ENCODE measurements around the gene UBAP1L. TPM values are rescaled to one million over a fixed set of nuclear protein-coding genes. Genes with fewer than 3 reads are reported as not detected.

UBAP1L gene
- total RNA-seq, 6 experiments from 2014 or later = 0.43 to 1.4 (median 0.64) TPM

DNA sequence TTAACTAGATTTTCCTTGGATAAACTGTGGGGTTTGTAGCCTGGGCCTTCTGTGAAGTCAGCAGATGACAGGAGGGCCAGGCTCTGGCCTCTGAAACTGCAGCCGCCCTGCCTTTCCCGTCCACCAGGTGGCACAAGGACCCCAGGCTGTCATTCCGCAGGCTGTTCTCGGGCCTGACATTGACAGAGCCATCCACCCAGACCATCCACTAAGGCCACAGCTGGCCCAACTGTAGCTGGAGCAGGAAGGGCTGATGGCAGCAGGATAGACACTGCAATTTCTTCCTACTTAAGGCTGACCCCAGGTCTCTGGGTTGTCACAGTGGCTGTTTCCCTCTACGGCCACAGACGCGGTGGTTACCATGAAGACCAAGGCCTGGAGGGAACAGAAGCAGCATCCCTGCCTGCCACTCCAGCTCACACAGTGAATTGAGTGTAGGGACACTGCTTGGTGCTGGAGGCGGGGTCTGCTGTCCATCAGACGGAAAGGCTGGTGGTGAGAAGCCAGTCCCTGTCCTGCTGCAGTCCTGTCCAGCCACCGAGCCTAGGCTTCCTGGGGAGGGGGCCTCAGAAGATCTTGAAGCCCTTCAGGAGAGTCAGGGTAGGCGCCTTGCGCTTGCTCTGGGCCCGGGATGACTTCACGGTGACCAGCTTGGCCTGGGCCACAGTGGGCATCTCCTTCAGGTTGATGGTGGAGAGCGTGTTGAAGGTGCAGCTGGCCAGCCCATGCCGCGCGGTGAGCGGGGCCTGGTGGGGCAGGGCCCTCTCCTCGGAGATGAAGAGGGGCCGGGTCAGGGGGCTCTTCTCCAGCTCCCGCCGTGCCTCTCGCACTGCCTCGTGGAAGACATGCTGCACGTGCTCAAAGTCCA is 60.4 kb downstream of the UBAP1L start:
- Mint-ChIP-seq H3K36me3 (ENCODE audit: low read depth) (no peaks in the 10 kb centered on the region), H3K27ac (no peak overlapping the region), H3K4me1 (ENCODE audit: low read depth) (peaks cover 34% of the 10 kb centered on the region), H3K9me3 (no peaks in the 10 kb centered on the region), H3K27me3 (ENCODE audit: insufficient read depth) (peaks cover 17% of the 10 kb centered on the region), H3K4me3 (no peak overlapping the region)
- TF ChIP-seq, protein P1, sequence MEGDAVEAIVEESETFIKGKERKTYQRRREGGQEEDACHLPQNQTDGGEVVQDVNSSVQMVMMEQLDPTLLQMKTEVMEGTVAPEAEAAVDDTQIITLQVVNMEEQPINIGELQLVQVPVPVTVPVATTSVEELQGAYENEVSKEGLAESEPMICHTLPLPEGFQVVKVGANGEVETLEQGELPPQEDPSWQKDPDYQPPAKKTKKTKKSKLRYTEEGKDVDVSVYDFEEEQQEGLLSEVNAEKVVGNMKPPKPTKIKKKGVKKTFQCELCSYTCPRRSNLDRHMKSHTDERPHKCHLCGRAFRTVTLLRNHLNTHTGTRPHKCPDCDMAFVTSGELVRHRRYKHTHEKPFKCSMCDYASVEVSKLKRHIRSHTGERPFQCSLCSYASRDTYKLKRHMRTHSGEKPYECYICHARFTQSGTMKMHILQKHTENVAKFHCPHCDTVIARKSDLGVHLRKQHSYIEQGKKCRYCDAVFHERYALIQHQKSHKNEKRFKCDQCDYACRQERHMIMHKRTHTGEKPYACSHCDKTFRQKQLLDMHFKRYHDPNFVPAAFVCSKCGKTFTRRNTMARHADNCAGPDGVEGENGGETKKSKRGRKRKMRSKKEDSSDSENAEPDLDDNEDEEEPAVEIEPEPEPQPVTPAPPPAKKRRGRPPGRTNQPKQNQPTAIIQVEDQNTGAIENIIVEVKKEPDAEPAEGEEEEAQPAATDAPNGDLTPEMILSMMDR (IDR thresholded peaks at IDR 0.05) = peak; percentile 96
- peak; percentile 50 for DNase-seq

DNA sequence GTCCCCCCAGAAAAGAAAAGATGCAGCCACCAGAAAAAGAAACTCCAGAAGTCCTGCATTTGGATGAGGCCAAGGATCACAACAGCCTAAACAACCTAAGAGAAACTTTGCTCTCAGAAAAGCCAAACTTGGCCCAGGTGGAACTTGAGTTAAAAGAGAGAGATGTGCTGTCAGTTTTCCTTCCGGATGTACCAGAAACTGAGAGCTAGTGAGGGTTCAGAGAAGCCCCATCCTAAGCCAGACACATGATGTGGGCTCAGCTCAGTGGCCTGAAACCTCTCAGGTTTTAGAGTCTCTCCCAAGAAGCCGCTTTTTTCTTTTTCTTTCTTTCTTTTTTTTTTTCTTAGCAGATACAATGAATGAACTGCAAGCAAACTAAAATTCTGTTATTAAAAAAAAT is 62.0 kb downstream of the UBAP1L start:
- TF ChIP-seq, protein P1 (IDR thresholded peaks at IDR 0.05) = no peak
- Mint-ChIP-seq H3K27ac (no peak overlapping the region), H3K9me3 (no peaks in the 10 kb centered on the region), H3K27me3 (ENCODE audit: insufficient read depth) (peaks cover 14% of the 10 kb centered on the region), H3K4me3 (no peak overlapping the region), H3K4me1 (ENCODE audit: low read depth) (peaks cover 38% of the 10 kb centered on the region), H3K36me3 (ENCODE audit: low read depth) (no peaks in the 10 kb centered on the region)
- DNase-seq = no peak

DNA sequence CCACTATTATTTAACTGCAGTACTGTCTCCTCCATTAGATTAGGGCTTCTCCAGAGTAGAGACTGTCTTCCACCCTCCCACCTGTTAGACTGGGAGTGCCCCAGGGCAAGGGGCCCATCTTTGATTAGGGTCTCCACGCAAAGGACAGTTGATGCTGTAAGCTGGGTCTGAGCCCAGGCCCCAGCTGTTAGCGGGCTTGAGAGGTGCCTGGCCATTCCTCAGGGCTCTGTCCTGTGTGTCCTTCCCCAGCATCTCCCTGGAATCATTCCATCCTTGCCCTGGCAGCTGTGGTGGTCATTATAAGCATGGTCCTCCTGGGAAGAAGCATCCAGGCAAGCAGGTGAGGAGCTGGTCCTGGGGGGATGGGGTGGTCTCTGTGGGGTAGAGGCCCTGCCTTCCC is 63.7 kb downstream of the UBAP1L start:
- Mint-ChIP-seq H3K36me3 (ENCODE audit: low read depth) (no peaks in the 10 kb centered on the region), H3K4me3 (no peak overlapping the region), H3K4me1 (ENCODE audit: low read depth) (peaks cover 30% of the 10 kb centered on the region), H3K9me3 (no peaks in the 10 kb centered on the region), H3K27ac (no peak overlapping the region), H3K27me3 (ENCODE audit: insufficient read depth) (peaks cover 7% of the 10 kb centered on the region)
- TF ChIP-seq, protein P1 (IDR thresholded peaks at IDR 0.05) = no peak
- no peak for DNase-seq

DNA sequence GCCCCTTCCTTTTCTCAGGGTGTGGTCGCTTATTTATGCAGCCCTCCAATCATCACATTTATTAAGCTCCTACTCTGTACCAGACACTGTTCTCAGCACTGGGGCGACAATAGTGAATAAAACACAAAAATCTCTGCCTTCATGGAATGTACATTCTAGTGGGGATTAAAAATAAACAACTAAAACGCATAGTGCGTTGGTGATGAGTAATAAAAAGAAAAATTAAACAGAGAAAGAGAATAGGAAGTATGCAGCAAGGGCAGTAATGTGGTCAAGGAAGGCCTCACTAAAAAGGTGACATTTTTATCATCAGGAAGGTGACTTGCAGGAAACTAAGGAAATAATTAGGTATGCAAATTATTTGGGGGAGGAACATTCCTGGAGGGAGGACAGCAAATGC is 64.7 kb downstream of the UBAP1L start:
- H3K36me3 Mint-ChIP-seq (ENCODE audit: low read depth) = no peaks in the 10 kb centered on the region
- TF ChIP-seq, protein P1 (IDR thresholded peaks at IDR 0.05) = no peak
- H3K9me3 Mint-ChIP-seq = no peaks in the 10 kb centered on the region
- peak; percentile 25 for DNase-seq
- peak overlapping the region; percentile 85 for H3K27ac Mint-ChIP-seq
- H3K27me3 Mint-ChIP-seq (ENCODE audit: insufficient read depth) = peaks cover 1% of the 10 kb centered on the region; the same call in 1 of the 2 replicates
- peak overlapping the region; percentile 86 for H3K4me3 Mint-ChIP-seq
- peaks cover 25% of the 10 kb centered on the region for H3K4me1 Mint-ChIP-seq (ENCODE audit: low read depth)

DNA sequence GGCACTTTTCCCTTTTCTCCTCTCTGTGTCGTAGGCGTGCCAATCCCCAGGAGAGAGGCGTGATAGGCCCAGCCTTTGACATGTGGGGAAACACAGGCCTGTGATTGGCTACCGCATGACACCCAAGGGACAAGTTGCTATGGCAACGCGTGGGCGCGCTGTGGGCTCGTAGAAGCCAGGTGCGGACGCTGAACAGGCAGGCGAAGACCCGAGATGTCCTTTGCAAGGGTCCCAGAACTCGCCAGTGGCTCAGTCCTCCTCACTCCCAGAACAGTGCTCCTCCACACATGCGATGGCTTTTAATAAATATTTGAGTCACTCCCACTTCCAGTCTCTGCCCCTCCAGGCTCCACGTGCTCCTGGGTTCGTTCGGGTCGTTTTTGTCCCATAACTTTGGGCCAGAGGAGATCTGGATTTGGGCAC is 65.6 kb downstream of the UBAP1L start:
- peak overlapping the region; percentile 85 for H3K27ac Mint-ChIP-seq
- H3K27me3 Mint-ChIP-seq (ENCODE audit: insufficient read depth) = peaks cover 1% of the 10 kb centered on the region; the same call in 1 of the 2 replicates
- H3K9me3 Mint-ChIP-seq = no peaks in the 10 kb centered on the region
- H3K36me3 Mint-ChIP-seq (ENCODE audit: low read depth) = no peaks in the 10 kb centered on the region
- peak overlapping the region; percentile 86 for H3K4me3 Mint-ChIP-seq
- peak; percentile 91 for DNase-seq
- TF ChIP-seq, protein P1 (IDR thresholded peaks at IDR 0.05) = no peak
- H3K4me1 Mint-ChIP-seq (ENCODE audit: low read depth) = peaks cover 33% of the 10 kb centered on the region
